Measurements from ENCODE around the gene RGCC. TPM values are rescaled to one million over a fixed set of nuclear protein-coding genes. Genes with fewer than 3 reads are reported as not detected.
"Not testable (repeated sequence)": the region's sequence is repeated elsewhere in the genome, so short reads cannot be mapped to it uniquely, and the experiment has no call there.

RGCC gene
- total RNA-seq, 1 donor = 101 TPM

DNA sequence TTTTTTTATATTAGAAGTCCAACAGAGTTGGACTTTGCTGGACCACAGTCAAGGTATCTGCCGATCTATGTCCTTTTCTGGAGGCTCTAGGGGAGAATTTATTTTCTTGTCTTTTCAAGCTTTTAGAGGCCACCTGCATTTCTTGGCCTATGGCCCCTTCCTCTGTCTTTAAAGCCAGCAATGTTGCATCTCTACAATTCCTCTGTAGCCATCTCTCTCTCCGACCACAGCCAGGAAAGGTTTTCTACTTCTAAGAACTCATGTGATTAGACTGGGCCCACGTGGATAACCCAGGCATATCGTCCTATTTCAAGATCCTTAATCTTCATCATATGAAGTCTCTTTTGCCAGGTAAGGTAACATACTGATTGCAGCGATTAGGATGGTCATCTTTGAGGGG is 43.5 kb upstream of the RGCC start:
- H3K4me3 ChIP-seq (ENCODE audit: low read depth, low read length) = no peak overlapping the region
- no peak for DNase-seq (ENCODE audit: low read depth)
- TF ChIP-seq, protein P1, sequence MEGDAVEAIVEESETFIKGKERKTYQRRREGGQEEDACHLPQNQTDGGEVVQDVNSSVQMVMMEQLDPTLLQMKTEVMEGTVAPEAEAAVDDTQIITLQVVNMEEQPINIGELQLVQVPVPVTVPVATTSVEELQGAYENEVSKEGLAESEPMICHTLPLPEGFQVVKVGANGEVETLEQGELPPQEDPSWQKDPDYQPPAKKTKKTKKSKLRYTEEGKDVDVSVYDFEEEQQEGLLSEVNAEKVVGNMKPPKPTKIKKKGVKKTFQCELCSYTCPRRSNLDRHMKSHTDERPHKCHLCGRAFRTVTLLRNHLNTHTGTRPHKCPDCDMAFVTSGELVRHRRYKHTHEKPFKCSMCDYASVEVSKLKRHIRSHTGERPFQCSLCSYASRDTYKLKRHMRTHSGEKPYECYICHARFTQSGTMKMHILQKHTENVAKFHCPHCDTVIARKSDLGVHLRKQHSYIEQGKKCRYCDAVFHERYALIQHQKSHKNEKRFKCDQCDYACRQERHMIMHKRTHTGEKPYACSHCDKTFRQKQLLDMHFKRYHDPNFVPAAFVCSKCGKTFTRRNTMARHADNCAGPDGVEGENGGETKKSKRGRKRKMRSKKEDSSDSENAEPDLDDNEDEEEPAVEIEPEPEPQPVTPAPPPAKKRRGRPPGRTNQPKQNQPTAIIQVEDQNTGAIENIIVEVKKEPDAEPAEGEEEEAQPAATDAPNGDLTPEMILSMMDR (IDR thresholded peaks at IDR 0.05; ENCODE audit: insufficient read depth, low read depth, low read length) = no peak

DNA sequence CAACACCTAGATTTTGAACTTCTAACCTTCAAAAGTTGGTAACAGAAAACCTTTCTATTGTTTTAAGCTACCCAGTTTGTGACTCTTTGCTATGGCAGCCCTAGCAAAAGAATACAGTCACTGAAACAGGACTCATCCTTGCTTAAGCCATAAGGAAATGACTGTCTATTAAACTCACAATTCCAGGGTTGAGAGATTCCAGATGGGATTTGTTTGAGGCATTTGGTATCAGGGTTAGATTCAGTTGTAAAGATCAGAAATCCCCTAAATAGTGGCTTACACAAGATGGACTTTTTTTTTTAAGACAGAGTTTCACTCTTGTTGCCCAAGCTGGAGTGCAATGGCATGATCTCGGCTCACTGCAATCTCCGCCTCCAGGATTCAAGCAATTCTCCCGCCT is 41.1 kb upstream of the RGCC start:
- TF ChIP-seq, protein P1 (IDR thresholded peaks at IDR 0.05; ENCODE audit: insufficient read depth, low read depth, low read length) = no peak
- peak; percentile 70 for DNase-seq (ENCODE audit: low read depth)
- H3K4me3 ChIP-seq (ENCODE audit: low read depth, low read length) = no peak overlapping the region

DNA sequence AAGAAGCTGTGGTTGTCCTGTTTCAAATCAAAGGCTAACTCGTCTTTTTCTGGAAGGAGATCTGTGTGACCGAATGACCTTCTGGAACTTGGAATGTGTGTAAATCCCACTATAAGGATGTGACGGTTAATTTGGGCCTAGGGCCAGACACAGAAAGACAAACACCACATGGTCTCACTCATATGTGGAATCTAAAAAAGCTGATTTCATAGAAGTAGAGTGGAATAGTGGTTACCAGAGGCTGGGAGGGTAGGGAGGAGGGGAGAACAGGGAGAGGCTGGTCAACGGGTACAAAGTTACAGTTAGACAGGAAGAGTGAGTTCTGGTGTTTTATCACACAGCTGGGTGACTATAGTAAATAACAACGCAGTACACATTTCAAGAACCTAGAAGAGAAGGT is 39.3 kb upstream of the RGCC start:
- TF ChIP-seq, protein P1 (IDR thresholded peaks at IDR 0.05; ENCODE audit: insufficient read depth, low read depth, low read length) = no peak
- peak; percentile 94 for DNase-seq (ENCODE audit: low read depth)
- H3K4me3 ChIP-seq (ENCODE audit: low read depth, low read length) = no peak overlapping the region

DNA sequence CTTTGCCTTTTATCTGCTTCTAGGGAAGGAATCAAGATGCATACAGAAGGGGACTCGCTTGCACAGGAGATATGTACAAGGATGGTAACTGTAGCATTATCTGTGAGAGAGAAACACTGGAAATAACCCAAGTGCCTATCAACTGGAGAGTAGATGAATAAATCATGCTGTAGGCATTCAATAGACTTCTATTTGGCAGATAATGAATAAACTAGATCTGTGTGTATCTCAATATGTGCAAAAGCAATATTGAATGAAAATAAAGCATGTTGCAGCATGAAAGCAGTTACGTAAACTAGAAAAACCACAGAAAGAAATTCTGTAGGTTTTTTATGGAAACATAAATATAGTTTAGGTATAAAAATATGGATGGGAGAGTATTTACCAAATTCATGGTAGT is 38.6 kb upstream of the RGCC start:
- TF ChIP-seq, protein P1 (IDR thresholded peaks at IDR 0.05; ENCODE audit: insufficient read depth, low read depth, low read length) = no peak
- H3K4me3 ChIP-seq (ENCODE audit: low read depth, low read length) = no peak overlapping the region
- DNase-seq (ENCODE audit: low read depth) = no peak

DNA sequence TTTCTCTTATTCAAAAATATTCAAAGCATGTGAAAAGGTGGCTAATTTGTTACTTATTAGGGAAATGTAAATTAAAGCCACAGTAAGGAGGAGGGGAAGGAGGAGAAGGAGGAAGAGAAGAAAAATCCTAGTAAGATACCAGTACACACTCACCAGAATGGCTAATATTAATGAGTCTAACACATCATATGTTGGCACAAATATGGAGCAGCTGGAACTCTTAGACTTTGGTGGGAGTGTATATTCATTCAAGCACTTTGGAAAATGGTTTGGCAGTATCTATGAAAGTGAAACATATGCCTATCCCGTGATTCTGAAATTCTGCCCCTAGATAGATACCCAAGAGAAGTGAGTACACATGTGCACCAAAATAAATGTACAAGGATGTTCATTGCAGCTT is 38.1 kb upstream of the RGCC start:
- TF ChIP-seq, protein P1 (IDR thresholded peaks at IDR 0.05; ENCODE audit: insufficient read depth, low read depth, low read length) = no peak
- no peak for DNase-seq (ENCODE audit: low read depth)

DNA sequence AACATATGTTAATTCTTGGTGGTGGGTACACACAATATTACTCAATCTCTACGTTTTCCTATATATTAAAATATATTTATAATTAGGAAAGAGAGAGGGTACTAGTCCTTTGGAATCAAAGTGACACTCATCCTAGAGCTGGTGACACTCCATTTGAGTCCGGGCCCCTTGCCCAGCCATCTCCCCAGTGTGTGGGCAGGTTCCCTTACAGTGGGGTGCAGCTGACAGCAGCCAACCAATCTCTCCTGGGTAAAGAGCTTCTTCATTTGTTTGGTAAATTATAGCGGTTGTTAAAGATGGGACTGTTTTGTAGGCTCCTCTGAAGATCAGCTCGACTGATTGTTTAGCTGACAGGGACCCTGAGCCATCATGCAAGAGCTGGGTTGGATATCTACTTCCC is 37.2 kb upstream of the RGCC start:
- no peak for DNase-seq (ENCODE audit: low read depth)
- TF ChIP-seq, protein P1 (IDR thresholded peaks at IDR 0.05; ENCODE audit: insufficient read depth, low read depth, low read length) = no peak

More for the DNA sequence above, 38.1 kb upstream of the RGCC start:
- H3K4me3 ChIP-seq (ENCODE audit: low read depth, low read length) = no peak overlapping the region

DNA sequence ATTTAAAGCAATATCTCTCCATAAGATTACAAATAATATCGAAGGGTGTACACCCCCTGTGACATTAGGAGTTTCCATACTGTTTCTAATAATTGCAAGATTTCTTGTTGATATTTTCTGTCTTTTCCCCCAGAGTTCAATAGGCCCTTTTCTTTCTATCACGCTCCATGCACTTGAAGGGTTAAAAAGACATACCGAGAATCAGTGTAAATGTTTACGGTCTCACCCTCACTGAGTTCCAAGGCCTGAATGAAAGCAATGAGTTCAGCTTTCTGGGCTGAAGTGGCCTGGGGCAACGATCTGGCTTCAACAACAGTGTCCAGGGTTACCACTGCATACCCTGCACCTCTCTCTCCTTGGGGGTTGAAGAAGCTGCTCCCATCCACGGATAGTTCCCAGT is 36.0 kb upstream of the RGCC start:
- not testable (repeated sequence) for DNase-seq (ENCODE audit: low read depth); H3K4me3 ChIP-seq (ENCODE audit: low read depth, low read length)

More for the DNA sequence above, 37.2 kb upstream of the RGCC start:
- H3K4me3 ChIP-seq (ENCODE audit: low read depth, low read length) = no peak overlapping the region

DNA sequence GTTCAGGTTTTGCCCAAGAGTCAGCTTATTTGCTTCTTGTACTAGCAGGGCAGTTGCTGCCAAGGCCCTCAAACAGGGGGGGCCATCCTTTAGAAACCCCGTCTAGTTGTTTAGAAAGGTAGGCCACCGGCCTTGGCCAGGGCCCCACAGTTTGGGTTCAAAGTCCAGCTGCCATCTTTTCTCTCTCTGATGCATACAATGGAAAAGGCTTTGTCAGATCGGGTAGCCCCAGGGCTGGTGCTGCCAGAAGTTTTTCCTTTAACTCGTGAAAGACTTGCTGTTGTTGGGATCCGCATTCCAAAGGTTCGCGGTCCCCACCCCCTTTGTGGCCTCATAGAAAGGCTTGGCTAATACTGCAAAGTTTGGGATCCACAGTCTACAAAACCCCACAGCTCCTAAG is 35.4 kb upstream of the RGCC start:
- not testable (repeated sequence) for H3K4me3 ChIP-seq (ENCODE audit: low read depth, low read length); DNase-seq (ENCODE audit: low read depth)

DNA sequence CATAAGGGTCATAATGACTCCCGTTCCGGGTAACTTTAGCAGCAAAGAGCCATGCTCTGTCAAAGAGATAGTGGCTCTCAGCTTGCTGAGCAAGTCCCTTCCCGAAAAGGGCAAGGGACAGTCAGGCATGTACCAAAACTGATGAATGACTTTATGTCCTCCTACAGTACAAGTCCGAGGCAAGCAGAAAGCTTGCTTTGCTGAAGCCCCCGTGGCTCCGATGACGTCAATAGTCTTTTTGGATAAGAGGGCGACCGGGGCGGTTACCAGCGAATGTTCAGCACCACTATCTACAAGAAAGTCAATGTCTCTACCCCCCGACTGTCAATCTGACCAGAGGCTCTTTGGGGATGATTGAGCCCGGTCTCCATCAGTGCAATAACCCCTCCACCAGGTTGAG is 34.1 kb upstream of the RGCC start:
- not testable (repeated sequence) for DNase-seq (ENCODE audit: low read depth); H3K4me3 ChIP-seq (ENCODE audit: low read depth, low read length)

DNA sequence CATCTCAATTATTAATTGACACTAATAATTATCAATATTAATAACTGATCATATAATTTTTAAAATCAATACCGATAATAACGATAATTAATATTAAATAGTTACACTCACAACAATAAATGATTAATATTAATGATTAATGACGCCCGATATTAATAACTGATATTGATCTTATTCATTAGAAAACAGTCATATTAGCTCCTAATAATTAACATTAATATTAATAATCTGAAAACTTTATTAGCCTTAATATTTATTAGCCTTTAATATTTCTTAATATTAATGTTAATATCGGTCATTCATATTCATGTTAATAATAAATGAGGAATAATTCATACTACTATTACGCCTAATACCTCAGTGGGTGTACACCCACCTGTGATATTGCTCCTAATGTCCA is 32.7 kb upstream of the RGCC start:
- not testable (repeated sequence) for H3K4me3 ChIP-seq (ENCODE audit: low read depth, low read length); DNase-seq (ENCODE audit: low read depth)

All from fibroblast of villous mesenchyme (primary cell).